GM18861 (cell line): ENCODE data around the gene TIMP1.

Experiments
- ATAC-seq: cut with Tn5 transposase; IDR thresholded peaks from one replicate; pipeline ENCODE4 v1.9.1; 2021; ENCODE audit not compliant: unreplicated experiment

TIMP1 gene

DNA sequence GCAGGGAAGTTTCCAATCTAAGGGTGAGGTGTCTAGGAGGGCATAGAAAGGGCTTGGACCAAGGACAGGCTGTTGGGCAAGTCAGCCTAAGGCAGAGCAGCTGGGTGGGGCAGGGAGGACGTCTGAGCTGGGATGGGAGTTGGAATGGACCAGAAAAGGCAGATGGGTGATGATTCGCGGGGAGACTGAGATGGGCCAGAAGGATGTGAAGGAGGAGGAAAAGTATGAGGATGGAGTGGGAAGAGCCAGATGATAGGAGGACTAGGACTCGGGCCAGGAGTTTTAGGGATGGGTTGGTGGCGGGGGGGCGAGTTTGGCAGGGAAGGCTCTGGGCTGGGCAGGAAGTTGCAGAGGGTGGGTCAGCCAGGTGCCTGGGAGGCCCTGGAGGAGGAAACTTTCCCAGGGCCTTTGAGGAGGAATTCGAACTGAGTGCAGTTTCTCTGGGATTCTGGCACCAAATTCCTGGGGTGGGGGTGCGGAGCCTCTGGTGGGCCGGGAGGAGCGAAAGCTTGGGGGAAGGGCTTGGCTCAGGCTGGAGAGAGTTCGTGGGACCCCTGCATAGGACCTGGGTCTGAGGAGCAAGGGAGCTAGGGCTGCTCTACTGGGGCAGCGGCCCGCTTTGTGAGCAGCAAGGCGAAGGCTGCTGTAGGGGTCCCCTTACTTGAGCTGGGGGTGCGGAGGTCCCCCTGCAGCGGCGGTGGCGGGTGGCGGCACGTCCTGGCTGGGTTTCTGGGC lies 8.7 kb upstream of the TIMP1 start:
- no peak for ATAC-seq

- no peak for ATAC-seq
Measured at GRCh38 chrX:47574076-47574546, 8.1 kb upstream of the TIMP1 start.

DNA sequence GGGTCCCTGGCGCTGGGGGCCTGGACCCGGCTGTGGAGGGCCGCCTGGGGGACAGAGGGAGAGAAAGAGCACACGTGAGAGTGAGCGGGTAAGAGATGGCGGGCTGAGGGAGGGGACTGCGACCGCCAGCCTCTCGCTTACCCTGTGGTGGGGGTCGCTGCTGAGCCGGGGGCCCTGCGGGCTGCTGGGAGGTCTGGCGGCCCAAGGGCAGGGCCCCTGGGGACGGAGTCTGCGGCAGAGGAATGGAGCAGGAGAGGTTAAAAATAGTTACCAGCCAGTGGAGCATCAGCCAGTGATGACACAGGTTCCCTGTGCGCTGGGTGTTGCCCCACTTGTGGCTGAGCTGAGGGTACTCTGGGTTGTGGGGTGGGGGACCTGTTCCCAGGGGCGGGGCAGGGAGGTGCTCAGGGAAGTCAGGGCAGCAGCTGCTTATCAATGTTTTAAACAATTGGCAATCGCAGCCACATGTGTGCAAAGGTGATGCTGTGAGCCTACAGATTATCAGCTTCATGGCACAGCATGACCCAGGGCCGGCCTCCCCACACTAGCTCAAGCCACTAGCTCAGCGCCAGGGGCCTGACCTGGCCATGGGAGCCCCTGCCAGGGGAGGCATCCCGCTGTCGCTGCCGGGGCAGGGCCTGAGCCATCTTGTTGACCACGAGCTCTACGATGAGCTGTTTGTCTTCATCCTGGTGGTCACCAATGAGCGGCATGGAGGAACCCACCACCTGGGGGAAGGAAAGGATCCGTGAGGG lies 7.5 kb upstream of the TIMP1 start:
- ATAC-seq, result no peak

DNA sequence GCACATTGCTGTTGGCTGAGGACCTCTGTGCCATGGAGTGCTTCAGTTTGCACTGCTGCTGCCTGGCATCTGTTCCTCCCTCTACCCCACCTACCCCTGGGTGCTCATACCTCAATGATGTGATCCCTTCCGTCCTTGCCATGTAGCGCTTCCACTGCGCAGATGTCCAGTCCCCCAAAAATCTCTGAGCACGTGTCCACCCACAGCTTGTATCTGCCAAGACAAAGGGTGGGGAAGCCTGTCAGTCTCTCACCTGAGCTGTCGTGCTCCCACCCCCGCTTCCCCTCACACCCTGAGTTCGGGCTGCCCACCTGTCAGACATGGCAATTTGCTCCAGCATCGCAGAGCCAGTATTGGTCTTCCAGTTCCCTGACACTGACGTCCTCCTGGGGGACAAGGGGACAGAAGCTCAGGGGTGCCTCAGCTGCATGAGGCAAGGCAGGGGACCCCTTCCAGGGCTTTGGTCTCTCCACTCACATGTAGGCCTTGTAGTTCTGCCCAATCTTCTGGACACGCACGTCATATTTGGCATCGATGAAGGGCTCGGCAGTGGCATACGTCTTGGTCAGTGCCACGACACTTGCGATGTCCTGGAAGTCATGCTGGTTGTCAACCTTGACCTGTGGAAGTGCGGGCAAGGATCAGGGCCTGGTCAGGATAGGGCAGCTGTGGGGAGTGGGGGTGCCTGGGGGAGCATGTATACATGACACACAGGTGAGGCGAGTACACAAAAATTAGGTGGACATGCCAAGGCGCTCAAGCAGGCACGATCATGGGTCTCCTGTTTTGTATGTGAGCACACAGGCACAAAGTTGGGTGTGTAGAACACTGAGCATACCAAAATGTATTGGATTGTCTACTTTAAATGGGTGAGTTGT lies 6.0 kb upstream of the TIMP1 start:
- no peak for ATAC-seq

GRCh38 chrX:47577424-47577823 lies 4.8 kb upstream of the TIMP1 start:
- ATAC-seq, result no peak

DNA sequence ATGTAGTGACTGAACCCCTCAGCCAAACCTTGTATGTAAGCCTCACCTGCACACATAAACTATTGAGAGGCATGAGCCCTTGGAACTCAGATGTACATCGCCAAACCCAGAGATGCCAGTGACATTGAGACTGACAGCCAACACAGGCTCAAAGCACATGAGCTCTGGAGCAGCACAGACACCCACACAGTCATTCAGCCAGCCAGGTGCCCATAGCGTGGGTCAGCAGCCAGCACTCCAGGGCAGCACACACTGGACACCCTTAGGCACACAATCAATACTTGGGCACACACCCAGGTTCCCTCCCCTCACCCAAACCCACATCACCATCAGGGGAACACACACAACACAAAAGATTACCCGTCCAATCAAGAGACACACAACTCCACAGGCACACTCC lies 4.3 kb upstream of the TIMP1 start:
- ATAC-seq, result no peak

- ATAC-seq, result no peak
Measured at GRCh38 chrX:47578692-47579091, 3.5 kb upstream of the TIMP1 start.

GRCh38 chrX:47579537-47579936 lies 2.7 kb upstream of the TIMP1 start:
- no peak for ATAC-seq

- ATAC-seq, result no peak
Measured at GRCh38 chrX:47583240-47583861, 1.1 kb downstream of the TIMP1 start.

DNA sequence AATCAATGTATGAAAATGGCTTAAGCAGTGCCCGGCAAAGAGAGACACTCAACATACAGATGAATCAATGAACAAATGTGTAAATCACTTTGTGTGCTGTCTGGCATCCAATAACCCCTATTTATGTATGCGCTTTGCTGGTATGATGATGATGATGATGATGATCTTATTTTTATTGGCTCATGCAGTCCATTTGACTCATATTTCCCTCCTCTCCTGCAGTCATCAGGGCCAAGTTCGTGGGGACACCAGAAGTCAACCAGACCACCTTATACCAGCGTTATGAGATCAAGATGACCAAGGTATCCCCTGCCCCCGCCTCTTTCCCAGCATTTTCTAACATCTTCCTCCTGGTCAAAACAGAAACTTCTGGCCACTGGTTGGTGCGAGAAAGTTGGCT lies 2.5 kb downstream of the TIMP1 start:
- no peak for ATAC-seq

DNA sequence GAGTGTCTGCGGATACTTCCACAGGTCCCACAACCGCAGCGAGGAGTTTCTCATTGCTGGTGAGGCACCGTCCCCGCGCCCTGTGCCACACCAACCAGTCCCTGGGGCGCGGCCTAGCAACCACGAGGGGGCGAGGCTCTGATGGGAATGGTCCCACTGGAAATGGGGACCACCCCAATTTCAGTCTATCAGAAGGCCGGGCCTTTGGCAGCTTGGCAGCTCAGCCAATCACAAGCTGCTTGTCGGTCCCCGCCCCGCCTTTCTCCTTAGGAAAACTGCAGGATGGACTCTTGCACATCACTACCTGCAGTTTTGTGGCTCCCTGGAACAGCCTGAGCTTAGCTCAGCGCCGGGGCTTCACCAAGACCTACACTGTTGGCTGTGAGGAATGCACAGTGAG lies 3.0 kb downstream of the TIMP1 start:
- no peak for ATAC-seq

DNA sequence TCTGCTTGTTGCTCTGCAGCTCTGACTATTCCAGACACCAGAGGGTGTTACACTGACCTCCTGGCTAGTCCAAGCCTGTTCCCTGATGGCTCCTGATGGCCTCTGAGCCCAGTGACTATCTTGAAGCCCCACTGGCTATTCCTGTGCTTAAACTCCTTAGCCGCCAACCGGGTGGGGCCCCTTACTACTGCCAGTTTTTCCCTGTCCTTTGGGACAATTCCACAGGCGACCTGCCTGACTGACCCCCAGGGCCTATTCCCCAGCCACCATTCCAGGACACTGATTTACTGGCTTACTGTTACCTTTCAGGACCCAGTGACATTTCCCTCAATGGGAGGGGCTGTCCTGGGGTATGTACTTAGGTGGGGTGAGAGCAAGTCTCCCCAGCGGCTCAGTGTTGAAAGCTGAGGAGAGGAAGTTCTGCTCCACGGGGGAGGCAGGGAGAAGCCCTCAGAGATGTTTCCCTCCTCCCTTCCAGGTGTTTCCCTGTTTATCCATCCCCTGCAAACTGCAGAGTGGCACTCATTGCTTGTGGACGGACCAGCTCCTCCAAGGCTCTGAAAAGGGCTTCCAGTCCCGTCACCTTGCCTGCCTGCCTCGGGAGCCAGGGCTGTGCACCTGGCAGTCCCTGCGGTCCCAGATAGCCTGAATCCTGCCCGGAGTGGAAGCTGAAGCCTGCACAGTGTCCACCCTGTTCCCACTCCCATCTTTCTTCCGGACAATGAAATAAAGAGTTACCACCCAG lies 4.0 kb downstream of the TIMP1 start:
- ATAC-seq, result no peak

DNA sequence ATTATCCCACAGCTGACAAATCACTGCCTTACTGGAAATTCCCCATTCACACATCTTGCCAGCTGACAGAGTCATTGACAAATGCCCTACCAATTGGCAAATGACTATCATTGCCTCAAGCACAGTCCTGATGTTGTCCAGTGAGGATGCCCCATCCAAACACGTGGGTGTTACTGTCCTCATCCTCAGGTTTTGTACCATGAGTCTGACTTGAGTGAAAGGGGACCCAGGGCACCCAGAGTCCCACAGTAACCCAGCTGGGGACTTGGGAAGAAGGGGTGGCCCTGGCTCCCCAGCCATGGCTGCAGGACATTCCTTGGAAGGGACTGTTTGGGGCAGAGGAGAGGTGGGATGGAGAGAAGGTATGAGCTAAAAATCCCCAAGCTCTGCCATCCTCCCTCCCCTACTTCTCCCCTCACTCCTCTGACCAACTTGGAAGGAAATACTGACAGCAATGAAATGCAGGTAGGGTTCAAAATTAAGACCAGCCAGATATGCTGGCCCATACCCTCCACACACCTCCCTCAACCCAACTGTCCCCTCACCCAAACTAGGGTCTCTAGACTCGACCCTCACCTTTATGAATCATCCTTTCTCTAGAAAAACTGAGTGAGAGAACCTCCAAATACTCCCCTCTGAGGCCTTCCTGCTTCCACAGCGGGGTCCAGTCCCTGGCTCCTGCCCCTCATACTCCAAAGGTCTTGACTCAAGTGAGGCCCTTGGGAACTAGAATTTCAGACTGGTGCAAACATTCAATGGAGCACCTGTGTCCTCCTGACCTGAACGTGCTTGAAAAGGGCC lies 5.1 kb downstream of the TIMP1 start:
- ATAC-seq, result no peak

- no peak for ATAC-seq
Measured at GRCh38 chrX:47587906-47588735, 5.9 kb downstream of the TIMP1 start.

DNA sequence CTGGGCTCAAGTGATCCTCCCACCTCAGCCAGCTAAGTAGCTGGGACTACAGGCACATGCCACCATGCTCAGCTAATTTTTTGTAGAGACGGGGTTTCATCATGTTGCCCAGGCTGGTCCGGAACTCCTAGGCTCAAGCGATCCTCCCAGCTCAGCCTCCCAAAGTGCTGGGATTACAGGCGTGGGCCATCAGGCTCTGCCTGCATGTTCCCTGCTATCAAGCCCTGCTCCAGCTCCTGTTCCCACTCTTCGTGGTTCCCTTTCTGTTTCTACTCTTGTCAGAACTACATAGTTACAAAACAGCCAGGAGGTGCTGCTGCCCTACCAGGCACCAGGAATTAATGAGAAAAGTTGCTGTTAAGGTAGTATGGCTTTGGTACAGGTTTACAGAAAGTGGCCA lies 8.7 kb downstream of the TIMP1 start:
- ATAC-seq, result no peak

DNA sequence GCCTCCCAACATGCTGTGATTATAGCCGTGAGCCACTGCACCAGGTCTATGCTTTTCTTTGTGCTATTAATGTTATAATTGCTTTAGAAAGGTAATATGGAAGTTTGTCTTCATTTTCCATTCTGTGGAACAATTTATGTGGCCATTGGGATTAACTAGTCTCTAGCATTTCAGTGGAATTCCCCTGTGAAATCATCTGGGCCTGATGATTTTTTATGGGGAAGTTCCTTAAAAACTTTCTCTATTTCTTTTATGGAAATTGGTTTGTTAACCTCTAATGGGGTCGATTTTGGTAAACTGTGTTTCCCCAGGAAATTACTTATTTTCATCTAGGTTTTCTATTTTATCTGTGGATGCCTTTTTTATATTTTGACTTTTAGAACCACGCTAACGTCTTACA lies 11.3 kb downstream of the TIMP1 start:
- ATAC-seq, result no peak

DNA sequence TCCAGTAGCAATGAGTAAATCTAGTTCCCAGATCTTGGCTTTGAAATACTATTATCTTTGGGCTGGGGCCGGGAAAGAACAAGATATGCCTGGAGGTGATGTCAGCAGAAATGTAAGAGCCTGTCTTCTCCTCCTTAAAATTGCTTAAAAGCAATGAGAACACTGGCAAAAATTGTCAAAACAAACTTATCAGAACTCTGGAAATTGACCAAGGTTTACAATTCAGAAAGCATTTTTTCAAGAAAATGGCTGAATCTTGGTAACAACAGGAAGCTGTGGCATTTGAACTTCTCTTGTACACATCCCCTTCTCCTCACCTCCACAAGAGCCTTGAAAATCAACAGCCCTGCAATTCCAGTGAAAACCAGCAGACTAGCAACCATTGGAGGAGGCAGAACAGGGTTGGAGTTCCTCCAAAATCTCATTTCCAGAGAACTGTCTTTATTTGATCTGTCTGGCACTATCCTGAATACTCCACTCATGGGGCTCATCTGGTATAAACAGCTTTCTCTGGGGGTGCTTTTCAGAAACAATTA lies 13.5 kb downstream of the TIMP1 start:
- no peak for ATAC-seq

GRCh38 chrX:47596256-47596655 lies 14.0 kb downstream of the TIMP1 start:
- ATAC-seq, result no peak
